NT2/D1 (cell line): Measurements from ENCODE around the gene TIAM2.

ENCODE experiments used
- SUZ12 ChIP-seq: IDR thresholded peaks from 2 replicates; pipeline ENCODE4 v1.6.1; 2011; ENCODE audit not compliant: insufficient read length, insufficient read depth; ENCODE audit errors: extremely low read depth
- YY1 ChIP-seq: IDR thresholded peaks from 2 replicates; pipeline ENCODE4 v1.6.1; 2011; ENCODE audit not compliant: insufficient read length, insufficient read depth
- ZNF274 ChIP-seq: IDR thresholded peaks from 2 replicates; pipeline ENCODE4 v1.6.1; 2011; ENCODE audit warnings: mild to moderate bottlenecking, low read depth, low read length

- no peak for TF ChIP-seq YY1
- no peak for TF ChIP-seq ZNF274
- TF ChIP-seq SUZ12 = no peak
Observed at GRCh38 chr6:155250701-155251381, 255.7 kb downstream of the TIAM2 start.
